BLaER1 (cell line): Measurements from ENCODE around the gene ANKS1B.

Source experiments
- H3K27ac ChIP-seq: shearing (Covaris generic); formaldehyde crosslinking; 2 replicates; pipeline ENCODE4 v1.8.1; 2022
- H3K27me3 ChIP-seq: shearing (Covaris generic); formaldehyde crosslinking; 2 replicates; pipeline ENCODE4 v1.8.1; 2022
- H3K36me3 ChIP-seq: shearing (Covaris generic); formaldehyde crosslinking; 2 replicates; pipeline ENCODE4 v1.8.1; 2022
- H3K4me1 ChIP-seq: shearing (Covaris generic); formaldehyde crosslinking; 2 replicates; pipeline ENCODE4 v1.8.1; 2022
- H3K4me2 ChIP-seq: shearing (Covaris generic); formaldehyde crosslinking; 2 replicates; pipeline ENCODE4 v1.8.1; 2022
- H3K4me3 ChIP-seq: shearing (Covaris generic); formaldehyde crosslinking; 2 replicates; pipeline ENCODE4 v1.8.1; 2022
- H3K9ac ChIP-seq: shearing (Covaris generic); formaldehyde crosslinking; 2 replicates; pipeline ENCODE4 v1.8.1; 2022
- H3K9me3 ChIP-seq: shearing (Covaris generic); formaldehyde crosslinking; 2 replicates; pipeline ENCODE4 v1.8.1; 2022
- H4K20me1 ChIP-seq: shearing (Covaris generic); formaldehyde crosslinking; 2 replicates; pipeline ENCODE4 v1.8.1; 2022
- Cebpa-rat ChIP-seq: shearing (Covaris generic); IDR thresholded peaks from 2 replicates; pipeline ENCODE4 v1.8.1; 2022

The ANKS1B gene

DNA sequence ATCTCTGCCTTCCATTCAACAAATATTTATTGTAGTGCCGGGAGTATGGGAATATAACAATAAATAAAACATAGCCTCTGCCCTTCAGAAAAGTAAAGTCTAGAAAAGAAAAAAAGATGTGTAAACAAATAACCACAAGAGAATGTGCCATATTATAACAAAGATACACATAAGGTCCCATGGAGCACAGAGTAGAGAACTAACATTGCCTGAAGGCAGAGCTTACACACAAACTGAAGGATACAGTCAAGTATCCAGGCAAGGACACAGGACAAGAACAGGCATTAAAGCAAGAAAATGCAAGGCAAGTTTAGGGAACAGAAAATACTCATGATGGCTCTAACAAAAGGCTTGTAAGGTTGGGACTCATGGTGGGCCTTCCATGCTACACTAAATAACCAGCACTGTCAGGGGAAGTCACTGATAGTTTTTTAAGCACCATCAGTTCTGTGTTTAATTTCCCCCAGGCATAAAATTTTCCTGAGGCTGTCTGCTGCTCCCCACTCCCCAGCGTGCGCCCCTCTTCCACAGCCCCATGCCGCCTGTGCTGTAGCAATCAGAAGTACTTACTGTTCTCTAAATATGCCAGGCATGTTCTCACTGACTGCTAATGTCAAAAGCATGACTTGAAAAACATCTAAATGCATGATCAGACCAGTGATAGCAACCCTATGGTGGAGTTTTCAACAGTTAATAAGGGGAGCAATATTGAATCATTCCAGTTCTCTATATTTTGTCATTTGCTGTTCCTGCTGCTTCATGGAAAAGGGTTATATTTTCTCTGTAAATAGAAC lies 77.8 kb downstream of the ANKS1B start:
- TF ChIP-seq Cebpa-rat: no peak
- peaks cover 23% of the 10 kb centered on the region for H3K4me1 ChIP-seq
- no peak overlapping the region for H3K27ac ChIP-seq
- H3K4me2 ChIP-seq: no peak overlapping the region
- H3K27me3 ChIP-seq: no peaks in the 10 kb centered on the region
- peaks cover 84% of the 10 kb centered on the region; the same call in 1 of the 2 replicates for H4K20me1 ChIP-seq
- peaks cover 56% of the 10 kb centered on the region for H3K36me3 ChIP-seq
- no peak overlapping the region for H3K4me3 ChIP-seq
- H3K9ac ChIP-seq: no peak overlapping the region
- H3K9me3 ChIP-seq: no peaks in the 10 kb centered on the region

DNA sequence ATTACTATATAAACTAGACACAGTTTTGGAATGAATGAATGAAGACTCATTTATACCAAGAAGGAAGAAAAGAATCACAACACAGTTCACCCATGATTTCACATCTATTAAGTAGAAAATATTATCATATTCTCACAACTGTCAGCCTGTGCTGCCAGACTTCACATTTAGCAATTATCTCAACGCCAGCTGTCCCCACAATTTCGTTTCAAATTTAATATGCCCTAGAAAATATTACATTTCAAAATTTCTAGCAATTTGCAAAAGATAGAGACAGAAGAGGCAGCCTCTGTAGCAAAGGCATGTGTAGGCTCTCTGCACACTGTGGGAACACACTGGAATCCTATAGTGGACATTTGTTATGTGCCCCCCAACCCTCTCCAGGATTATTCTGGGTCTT lies 83.6 kb downstream of the ANKS1B start:
- Histone ChIP-seq H3K4me1 (peaks cover 28% of the 10 kb centered on the region), H3K9me3 (peaks cover 4% of the 10 kb centered on the region; the same call in 1 of the 2 replicates), H4K20me1 (peaks cover 89% of the 10 kb centered on the region), H3K36me3 (peaks cover 40% of the 10 kb centered on the region), H3K27me3 (no peaks in the 10 kb centered on the region), H3K9ac (no peak overlapping the region), H3K4me2 (no peak overlapping the region), H3K27ac (no peak overlapping the region), H3K4me3 (no peak overlapping the region)
- no peak for TF ChIP-seq Cebpa-rat

DNA sequence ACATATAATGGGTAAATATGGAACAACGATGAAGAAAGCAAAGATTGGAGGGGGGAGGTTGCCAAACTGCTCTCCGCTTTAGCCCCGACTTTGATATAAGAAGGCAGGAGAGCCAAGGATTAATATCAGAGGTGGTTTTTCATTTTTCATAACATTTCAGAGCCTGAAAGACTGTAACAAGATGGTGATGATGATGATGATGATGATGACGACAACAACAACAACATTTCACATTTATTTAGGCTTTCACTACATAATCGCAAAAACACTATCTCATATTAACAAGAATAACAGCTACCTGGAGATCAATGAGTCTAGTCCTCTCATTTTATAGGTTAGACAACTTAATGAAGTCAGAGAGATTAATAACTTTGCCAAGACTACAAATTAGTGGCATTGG lies 86.1 kb downstream of the ANKS1B start:
- Histone ChIP-seq H3K4me3 (no peak overlapping the region), H3K27me3 (no peaks in the 10 kb centered on the region), H3K36me3 (peaks cover 44% of the 10 kb centered on the region; the same call in 1 of the 2 replicates), H3K4me2 (no peak overlapping the region), H3K4me1 (peaks cover 28% of the 10 kb centered on the region), H3K9me3 (peaks cover 14% of the 10 kb centered on the region), H3K9ac (no peak overlapping the region), H3K27ac (no peak overlapping the region), H4K20me1 (peaks cover 87% of the 10 kb centered on the region)
- no peak for TF ChIP-seq Cebpa-rat

DNA sequence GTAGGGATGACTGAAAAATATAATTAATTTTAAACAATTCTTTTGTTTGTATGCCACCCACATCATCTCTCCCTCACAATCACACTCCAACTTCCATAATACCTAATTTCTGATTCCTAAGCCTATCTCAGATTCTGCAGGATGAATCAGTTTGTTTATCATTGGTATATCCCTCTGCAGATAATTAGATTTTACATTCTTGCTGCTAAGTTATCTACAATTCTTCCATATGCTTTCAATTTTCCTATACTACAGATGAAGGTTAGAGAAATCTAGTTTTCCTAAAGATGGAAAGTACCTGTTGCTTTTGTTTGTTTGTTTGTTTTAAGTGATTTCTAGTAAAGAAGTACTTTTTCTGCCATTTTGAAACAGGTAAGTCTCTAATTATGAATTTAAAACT lies 105.3 kb downstream of the ANKS1B start:
- Histone ChIP-seq H3K9ac (no peak overlapping the region), H3K4me2 (0 out of 2 replicates have a peak overlapping the region, but pooled peaks have one; percentile 6), H3K9me3 (no peaks in the 10 kb centered on the region), H4K20me1 (peaks cover 99% of the 10 kb centered on the region; the same call in 1 of the 2 replicates), H3K27ac (no peak overlapping the region), H3K4me3 (no peak overlapping the region), H3K4me1 (peaks cover 22% of the 10 kb centered on the region; the same call in 1 of the 2 replicates), H3K36me3 (peaks cover 33% of the 10 kb centered on the region), H3K27me3 (no peaks in the 10 kb centered on the region)
- no peak for TF ChIP-seq Cebpa-rat

DNA sequence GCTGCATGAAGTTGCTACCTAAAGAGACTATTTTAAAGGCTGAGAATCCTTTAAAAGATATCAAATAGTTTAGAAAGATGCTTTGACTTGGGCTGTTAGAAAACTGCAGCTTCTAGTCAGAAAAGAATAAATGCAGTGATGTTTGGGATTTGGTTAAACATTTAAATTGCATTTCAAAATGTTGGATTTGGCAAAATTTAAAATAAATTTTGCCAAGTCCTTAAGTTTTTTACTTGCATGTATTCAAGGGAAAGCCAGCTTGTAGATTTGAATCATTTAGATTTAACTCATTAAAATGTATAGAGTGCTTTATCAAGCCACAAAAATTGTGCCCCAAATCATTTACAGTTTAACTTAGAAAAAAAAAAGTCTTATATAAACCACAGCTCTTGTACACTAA lies 109.7 kb downstream of the ANKS1B start:
- Histone ChIP-seq H3K4me3 (no peak overlapping the region), H3K27ac (no peak overlapping the region), H3K9me3 (peaks cover 5% of the 10 kb centered on the region; the same call in 1 of the 2 replicates), H3K27me3 (no peaks in the 10 kb centered on the region), H3K4me1 (peaks cover 22% of the 10 kb centered on the region; the same call in 1 of the 2 replicates), H3K4me2 (no peak overlapping the region), H4K20me1 (peaks cover 99% of the 10 kb centered on the region; the same call in 1 of the 2 replicates), H3K36me3 (peaks cover 53% of the 10 kb centered on the region), H3K9ac (no peak overlapping the region)
- no peak for TF ChIP-seq Cebpa-rat

DNA sequence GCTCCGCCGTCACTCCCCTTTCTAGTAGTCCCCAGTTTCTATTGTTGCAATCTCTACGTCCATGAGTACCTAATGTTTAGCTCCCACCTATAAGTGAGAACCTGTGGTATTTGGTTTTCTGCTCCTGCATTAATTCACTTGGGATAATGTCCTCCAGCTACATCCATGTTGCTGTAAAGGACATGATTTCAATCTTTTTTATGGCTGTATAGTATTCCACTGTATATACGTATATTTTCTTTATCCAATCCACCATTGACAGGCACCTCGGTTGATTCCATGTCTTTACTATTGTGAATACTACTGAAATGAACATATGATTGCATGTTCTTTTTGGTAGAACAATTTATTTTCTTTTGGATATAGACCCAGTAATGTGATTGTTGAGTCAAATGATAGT lies 114.7 kb downstream of the ANKS1B start:
- Histone ChIP-seq H4K20me1 (peaks cover 97% of the 10 kb centered on the region), H3K27me3 (no peaks in the 10 kb centered on the region), H3K4me1 (no peaks in the 10 kb centered on the region), H3K36me3 (peaks cover 62% of the 10 kb centered on the region), H3K9me3 (peaks cover 5% of the 10 kb centered on the region; the same call in 1 of the 2 replicates), H3K4me2 (no peak overlapping the region), H3K27ac (no peak overlapping the region), H3K9ac (no peak overlapping the region), H3K4me3 (no peak overlapping the region)
- no peak for TF ChIP-seq Cebpa-rat

DNA sequence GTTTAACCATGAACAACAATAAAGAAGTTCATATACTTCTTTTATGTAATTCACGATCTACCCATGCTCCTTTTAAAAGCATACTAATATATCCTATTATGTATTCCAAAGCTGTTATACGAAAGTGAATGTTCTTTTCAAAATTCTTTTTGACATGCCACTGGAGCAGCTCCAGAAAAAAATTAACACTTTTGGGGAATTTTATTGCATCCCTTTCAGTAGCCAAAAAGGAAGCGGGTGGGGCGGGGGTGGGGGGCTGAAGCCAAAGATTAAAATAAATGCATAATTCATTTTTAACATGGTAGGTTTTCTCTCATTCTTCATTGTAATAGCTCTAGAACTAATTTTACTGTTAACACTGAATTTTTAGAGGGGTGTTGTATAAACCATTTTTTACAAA lies 123.0 kb downstream of the ANKS1B start:
- Histone ChIP-seq H3K9me3 (peaks cover 19% of the 10 kb centered on the region), H4K20me1 (peaks cover 90% of the 10 kb centered on the region), H3K9ac (no peak overlapping the region), H3K27me3 (no peaks in the 10 kb centered on the region), H3K36me3 (peaks cover 43% of the 10 kb centered on the region), H3K4me2 (no peak overlapping the region), H3K27ac (no peak overlapping the region), H3K4me3 (no peak overlapping the region), H3K4me1 (no peaks in the 10 kb centered on the region; the same call in 1 of the 2 replicates)
- TF ChIP-seq Cebpa-rat: no peak

DNA sequence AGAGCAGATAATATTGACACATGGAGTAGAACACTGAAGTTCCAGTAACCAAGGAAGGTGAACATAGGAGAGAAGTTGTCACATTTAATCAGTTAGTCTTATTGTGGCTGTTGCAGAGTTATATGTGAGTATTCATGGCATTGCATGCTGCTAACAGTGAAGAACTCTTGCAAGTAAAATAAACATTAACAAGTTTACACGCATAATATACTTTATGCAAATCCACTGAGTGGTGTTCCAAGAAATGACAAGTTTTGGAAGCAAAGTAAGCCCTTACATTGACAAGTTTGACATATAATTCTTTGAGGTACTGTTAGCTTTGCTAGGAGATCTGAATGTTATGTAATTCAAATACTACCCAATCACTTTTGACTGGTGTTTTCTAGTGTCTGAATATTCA lies 125.6 kb downstream of the ANKS1B start:
- Histone ChIP-seq H4K20me1 (peaks cover 88% of the 10 kb centered on the region; the same call in 1 of the 2 replicates), H3K9ac (no peak overlapping the region), H3K36me3 (peaks cover 34% of the 10 kb centered on the region), H3K4me3 (no peak overlapping the region), H3K27ac (no peak overlapping the region), H3K4me2 (no peak overlapping the region), H3K9me3 (peaks cover 45% of the 10 kb centered on the region), H3K4me1 (no peaks in the 10 kb centered on the region; the same call in 1 of the 2 replicates), H3K27me3 (no peaks in the 10 kb centered on the region)
- no peak for TF ChIP-seq Cebpa-rat

DNA sequence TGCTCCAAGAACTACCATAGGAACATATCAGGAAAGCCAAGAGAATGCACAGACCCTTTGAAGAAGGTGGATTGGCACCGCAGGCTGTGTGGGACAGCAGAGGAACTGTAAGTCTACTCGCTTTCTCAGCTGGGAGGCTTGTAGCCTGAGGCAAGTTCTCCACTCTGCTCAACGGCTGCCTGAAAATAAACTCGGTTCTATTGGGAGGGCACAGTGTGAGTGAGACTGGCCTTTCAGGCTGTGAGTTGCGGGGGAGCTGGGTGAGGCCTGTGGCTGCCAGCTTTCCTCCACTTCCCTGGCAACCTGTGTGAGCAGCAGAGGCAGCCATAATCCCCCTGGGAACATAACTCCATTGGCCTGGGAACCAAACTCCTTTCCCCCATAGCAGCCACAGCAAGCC lies 132.1 kb downstream of the ANKS1B start:
- no peak overlapping the region for H3K9ac ChIP-seq
- H3K27ac ChIP-seq: no peak overlapping the region

DNA sequence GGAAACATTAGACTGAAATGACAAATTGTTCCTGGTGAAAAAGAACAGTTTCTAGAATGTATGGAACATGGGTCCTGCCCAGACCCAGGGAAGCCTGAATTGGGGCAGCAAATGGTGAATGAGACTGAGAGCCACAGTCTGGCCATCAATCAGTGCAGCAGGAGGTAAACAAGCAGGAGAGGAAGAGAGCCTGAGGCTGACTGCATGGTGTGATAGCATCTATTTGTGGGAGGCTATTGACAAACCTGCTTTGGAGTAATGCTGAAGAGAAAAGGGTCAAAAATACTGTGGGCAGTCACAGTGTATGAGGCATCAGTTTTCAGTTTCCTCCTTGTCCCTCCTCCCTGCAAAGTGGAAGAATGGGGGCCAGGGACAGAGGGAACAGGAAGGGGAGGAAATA lies 136.8 kb downstream of the ANKS1B start:
- Histone ChIP-seq H3K4me1 (peaks cover 11% of the 10 kb centered on the region), H3K9ac (no peak overlapping the region), H4K20me1 (peaks cover 74% of the 10 kb centered on the region; the same call in 1 of the 2 replicates), H3K4me3 (no peak overlapping the region), H3K9me3 (peaks cover 25% of the 10 kb centered on the region), H3K36me3 (peaks cover 58% of the 10 kb centered on the region), H3K4me2 (no peak overlapping the region), H3K27me3 (no peaks in the 10 kb centered on the region), H3K27ac (no peak overlapping the region)
- TF ChIP-seq Cebpa-rat: no peak

More for the DNA sequence above, 132.1 kb downstream of the ANKS1B start:
- peaks cover 37% of the 10 kb centered on the region for H3K9me3 ChIP-seq
- peak overlapping the region; percentile 31; the same call in 1 of the 2 replicates for H3K4me2 ChIP-seq
- no peak overlapping the region for H3K4me3 ChIP-seq
- H3K36me3 ChIP-seq: peaks cover 32% of the 10 kb centered on the region
- no peak for TF ChIP-seq Cebpa-rat
- H3K4me1 ChIP-seq: peaks cover 17% of the 10 kb centered on the region
- H4K20me1 ChIP-seq: peaks cover 87% of the 10 kb centered on the region; the same call in 1 of the 2 replicates
- H3K27me3 ChIP-seq: no peaks in the 10 kb centered on the region
